Inferior parietal cortex (tissue), 1 donor: ENCODE data around the gene OLFM4.
"Not testable (repeated sequence)": the region's sequence is repeated elsewhere in the genome, so short reads cannot be mapped to it uniquely, and the experiment has no call there.

Experiments
- DNase-seq: peaks from one replicate; pipeline ENCODE4 v3.0.0-alpha.2; 2016; ENCODE audit errors: extremely low spot score

OLFM4 gene

GRCh38 chr13:53028637-53029203 lies at the start of gene OLFM4:
OLFM4 (plus strand) TSS chr13:53028813; CDS start chr13:53028837, 24 bp downstream.
- no peak for DNase-seq

- DNase-seq = no peak
Observed at GRCh38 chr13:52978989-52979388, 49.6 kb upstream of the OLFM4 start.

GRCh38 chr13:52980695-52981094 lies 47.9 kb upstream of the OLFM4 start:
- no peak for DNase-seq

GRCh38 chr13:52983836-52984235 lies 44.8 kb upstream of the OLFM4 start:
- DNase-seq = no peak

- no peak for DNase-seq
Observed at GRCh38 chr13:52984881-52985363, 43.7 kb upstream of the OLFM4 start.

- no peak for DNase-seq
Observed at GRCh38 chr13:52991344-52992020, 37.1 kb upstream of the OLFM4 start.

GRCh38 chr13:52992110-52992509 lies 36.5 kb upstream of the OLFM4 start:
- DNase-seq = no peak

GRCh38 chr13:52994051-52994450 lies 34.6 kb upstream of the OLFM4 start:
- DNase-seq = no peak

- no peak for DNase-seq
Observed at GRCh38 chr13:52994865-52995264, 33.7 kb upstream of the OLFM4 start.

GRCh38 chr13:52995946-52996345 lies 32.7 kb upstream of the OLFM4 start:
- no peak for DNase-seq

- no peak for DNase-seq
Observed at GRCh38 chr13:52997951-52998876, 30.4 kb upstream of the OLFM4 start.

- DNase-seq = no peak
Observed at GRCh38 chr13:52999093-52999696, 29.4 kb upstream of the OLFM4 start.

- no peak for DNase-seq
Observed at GRCh38 chr13:53001444-53002225, 27.0 kb upstream of the OLFM4 start.

GRCh38 chr13:53004573-53004972 lies 24.0 kb upstream of the OLFM4 start:
- no peak for DNase-seq

- no peak for DNase-seq
Observed at GRCh38 chr13:53005626-53006025, 23.0 kb upstream of the OLFM4 start.

- no peak for DNase-seq
Observed at GRCh38 chr13:53007872-53008271, 20.7 kb upstream of the OLFM4 start.

- DNase-seq = no peak
Observed at GRCh38 chr13:53010374-53011105, 18.1 kb upstream of the OLFM4 start.

- no peak for DNase-seq
Observed at GRCh38 chr13:53012707-53013106, 15.9 kb upstream of the OLFM4 start.

GRCh38 chr13:53013113-53013512 lies 15.5 kb upstream of the OLFM4 start:
- DNase-seq = no peak

GRCh38 chr13:53014018-53014417 lies 14.6 kb upstream of the OLFM4 start:
- not testable (repeated sequence) for DNase-seq
